HK-2 (cell line): ENCODE measurements around the gene DOCK7.
"Not testable (repeated sequence)": the region's sequence is repeated elsewhere in the genome, so short reads cannot be mapped to it uniquely, and the experiment has no call there.

Experiments
- DNase-seq: peaks from one replicate; pipeline ENCODE4 v3.0.0-alpha.2; 2018; ENCODE audit not compliant: unreplicated experiment

DOCK7 gene

DNA sequence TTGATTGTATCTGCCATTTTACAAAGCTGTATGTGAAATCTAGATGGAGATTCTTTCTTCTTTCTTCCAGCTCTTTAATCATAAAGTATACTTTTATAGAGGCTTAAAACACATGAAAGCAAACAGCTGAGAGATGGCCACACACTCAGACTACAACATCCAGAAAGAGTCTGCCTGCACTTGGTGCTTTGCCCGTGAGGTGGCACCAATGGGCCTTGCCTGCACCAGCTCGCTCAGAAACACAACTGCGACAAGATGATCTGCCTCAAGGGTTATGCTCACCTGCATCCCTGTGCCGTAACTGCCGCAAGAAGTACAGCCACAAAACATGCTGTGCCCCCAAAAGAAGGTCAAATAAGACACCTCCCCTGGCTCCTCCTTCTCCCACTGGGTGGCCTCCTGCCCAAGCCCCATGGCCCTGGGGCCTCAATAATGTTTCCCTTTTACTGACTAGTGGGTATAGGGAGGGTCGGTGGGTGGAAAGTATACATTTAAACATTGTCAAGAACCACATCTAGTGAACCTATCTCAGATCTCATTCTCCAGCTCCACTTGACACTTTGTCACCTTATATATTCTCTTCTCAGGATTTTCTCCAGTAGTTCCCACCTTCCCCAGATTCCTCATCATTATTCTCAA is 157.6 kb downstream of the DOCK7 start:
- DNase-seq, result no peak

DNA sequence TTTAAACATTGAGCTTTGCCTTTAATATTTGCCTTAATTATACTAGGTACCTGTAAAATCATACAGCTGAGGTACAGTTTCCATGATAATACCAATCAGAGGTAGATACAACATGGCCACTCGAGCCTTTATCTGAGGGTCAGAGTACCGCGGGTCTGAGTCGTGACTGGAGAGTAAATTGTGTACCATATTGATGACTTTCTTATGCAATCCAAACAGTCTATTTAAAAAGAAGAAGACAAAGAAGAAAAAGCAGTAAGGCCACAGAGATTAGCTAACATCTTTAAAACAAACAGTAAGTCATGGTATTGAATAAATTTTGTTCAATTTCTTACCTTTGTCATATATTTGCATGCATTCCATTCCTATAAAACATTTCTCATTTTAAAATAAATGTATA is 159.0 kb downstream of the DOCK7 start:
- no peak for DNase-seq

DNA sequence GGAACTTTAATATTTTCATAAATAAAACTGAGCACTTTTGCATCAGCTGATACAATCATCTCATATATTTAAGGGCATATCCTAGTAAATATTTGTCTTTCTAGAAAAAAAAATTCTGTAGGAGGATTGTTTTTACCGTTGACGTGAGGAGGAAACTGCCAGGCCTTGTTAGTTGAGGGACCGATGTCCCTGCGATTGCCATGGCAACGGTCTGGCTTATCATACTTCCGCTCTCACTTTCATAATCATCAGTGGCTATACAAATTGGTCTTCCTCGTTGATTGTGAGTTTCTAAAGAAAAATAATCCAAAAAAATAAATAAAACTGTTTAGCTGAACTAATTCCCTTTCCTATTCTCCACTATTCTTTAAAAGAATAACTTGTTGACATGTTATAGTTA is 160.2 kb downstream of the DOCK7 start:
- DNase-seq, result no peak

DNA sequence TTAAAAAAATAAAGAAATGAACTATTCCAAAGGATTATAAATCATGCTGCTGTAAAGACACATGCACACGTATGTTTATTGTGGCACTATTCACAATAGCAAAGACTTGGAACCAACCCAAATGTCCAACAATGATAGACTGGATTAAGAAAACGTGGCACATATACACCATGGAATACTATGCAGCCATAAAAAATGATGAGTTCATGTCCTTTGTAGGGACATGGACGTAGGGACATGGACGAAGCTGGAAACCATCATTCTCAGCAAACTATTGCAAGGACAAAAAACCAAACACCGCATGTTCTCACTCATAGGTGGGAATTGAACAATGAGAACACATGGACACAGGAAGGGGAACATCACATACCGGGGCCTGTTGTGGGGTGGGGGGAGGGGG is 160.8 kb downstream of the DOCK7 start:
- not testable (repeated sequence) for DNase-seq

DNA sequence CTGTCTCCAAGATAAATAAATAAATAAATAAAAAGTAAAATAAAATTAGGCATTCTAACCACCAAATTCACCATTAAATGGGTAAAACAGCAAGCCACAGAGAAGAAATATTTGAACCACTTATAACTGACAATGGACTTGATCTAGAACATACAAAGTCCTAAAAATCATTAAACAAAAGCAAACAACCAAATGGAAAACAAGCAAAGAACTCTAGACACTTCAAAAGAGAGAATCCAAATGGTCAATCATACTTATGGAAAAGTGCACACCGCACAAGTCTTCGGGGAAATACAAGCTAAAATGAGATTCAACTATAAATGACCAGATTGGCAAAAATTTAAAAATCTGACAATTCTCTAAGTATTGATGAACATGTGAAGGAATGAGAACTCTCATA is 164.3 kb downstream of the DOCK7 start:
- DNase-seq, result no peak

DNA sequence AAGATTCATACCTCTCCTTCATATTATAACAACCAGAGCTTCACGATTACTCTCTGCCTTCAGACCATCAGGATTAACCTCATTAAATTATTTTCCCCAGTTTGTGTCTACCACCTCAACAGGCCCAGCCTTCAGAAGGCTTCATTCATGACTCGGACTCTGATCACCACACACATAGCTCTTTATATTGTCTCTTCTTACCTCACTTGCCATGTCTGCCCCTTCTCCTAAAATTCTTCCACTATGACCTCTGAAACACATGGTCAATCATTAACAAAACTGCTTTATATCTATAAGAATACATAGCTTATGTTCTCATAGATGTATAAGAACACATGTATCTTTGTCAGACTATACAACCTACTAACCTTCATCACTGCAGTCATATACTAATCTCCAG is 171.6 kb downstream of the DOCK7 start:
- no peak for DNase-seq

DNA sequence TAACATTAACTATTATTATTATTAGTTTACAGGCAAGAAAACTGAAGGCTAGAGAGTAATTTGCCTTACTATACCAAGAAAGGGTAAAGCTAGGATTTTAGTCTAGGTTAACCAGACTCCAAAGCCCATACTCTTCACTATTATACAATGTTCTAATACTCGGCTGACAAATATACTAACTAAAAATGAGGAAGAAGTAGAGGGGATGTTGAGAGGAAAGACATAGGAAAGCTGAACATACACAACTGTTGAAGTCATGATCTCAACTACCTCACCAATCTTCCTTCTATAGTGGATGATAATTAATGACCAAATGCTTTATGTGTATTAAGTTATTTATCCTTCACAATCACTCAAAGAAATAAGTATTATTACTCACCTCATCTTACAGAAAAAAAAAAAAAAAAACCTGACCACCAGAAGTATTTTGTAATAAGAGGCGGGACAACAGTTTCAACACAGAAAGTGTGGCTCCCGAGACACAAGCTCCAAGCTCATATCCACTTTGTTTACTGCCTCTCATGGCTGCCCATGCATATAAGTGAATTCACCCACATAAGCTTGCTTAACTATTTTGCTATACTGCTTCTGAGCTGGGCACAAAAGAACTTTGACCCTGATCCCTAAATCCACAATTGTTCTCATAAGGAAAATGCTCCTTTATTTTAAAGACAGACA is 173.3 kb downstream of the DOCK7 start:
- DNase-seq, result no peak

DNA sequence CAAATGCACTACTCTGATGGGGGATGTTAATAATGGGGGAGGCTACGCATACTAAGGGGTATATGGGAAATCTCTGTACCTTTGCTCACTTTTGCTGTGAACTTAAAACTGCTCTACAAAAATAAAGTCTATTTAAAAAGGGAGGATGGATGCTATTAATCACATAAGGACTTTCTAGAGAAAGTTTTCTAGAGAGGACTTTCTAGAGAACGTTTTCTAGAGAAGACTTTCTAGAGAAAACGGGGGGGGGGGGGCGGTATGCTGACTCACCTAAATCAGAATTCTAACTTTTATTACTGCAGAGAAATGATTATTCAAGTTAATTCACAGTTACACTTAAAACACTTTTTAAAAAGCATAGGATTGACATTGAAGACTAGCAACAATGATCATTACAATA is 175.2 kb downstream of the DOCK7 start:
- DNase-seq, result no peak

DNA sequence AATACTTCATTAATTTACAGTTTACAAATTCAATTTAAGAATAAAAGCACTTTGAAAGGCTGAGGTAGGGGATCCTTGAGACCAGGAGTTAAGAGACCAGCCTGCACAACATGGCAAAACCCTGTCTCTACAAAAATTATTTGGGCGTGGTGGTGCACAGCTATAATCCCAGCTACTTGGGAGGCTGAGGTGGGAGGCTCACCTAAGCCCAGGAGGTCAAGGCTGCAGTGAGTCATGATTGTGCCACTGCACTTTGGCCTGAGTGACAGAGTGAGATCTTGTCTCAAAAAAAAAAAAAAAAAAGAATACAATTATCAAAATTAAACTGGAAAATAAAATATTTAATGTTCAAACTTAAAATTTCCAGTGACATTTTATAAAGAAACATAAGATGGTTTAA is 179.2 kb downstream of the DOCK7 start:
- DNase-seq, result no peak

DNA sequence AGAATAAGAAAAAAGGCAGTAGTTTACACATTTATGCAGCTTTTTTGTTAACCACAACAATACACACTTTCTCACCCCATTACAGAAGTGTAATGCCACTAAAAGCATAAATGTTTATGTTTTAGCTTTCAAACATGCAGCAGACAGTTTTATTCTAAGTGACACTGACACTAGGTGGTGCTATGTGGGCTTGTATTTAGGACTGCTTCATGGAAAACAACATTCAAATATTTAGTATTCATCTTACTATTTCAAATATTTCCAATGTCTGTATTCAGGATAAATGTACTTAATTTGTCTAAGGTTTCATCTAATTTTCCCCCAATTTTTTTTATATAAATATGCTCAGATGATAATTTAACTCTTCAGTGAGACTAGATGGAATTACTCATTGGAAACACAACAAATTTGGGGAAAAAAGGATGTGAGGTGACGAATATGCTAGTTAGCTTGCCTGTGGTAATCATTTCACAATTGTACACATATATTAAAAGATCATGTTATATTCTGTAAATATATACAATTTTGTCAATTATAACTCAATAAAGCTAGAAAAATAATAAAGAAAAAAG is 179.9 kb downstream of the DOCK7 start:
- DNase-seq, result no peak

DNA sequence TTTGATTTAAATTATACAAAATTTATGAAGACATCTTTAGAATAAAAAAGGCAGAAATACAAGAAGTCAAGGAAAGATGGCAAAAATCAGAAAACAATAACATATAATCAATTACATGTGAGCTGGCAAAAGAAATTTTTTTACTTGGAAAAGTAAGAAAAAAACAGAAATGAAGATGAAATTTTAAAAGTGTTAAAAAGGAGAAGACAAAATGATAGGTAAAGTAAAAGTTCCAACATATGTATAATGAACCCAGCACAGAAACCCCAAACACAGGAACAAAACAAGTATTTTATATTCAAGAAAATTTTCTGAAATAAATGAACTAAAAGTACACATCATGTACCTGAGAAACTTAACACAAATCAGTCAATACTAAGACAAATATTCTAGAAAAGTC is 188.0 kb downstream of the DOCK7 start:
- DNase-seq, result no peak

DNA sequence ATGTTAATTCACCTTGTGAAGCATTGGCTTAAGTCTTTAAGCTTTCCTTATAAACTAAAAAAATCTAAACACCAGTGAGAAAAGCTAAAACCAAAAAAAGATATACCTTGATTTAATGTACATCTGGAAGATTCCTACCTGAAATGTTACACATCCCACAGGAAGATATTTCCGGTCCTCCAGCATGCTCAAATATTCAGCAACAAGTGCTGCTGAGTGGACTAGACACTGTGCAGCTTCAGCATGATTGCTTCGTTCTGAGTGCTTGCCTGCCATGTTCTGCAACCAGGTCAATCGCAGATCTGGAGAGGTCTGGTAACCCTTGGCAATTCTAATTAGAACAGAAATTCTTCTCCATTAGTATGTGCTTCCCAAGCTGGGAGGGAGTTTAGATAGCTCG is 194.0 kb downstream of the DOCK7 start:
- DNase-seq, result no peak

DNA sequence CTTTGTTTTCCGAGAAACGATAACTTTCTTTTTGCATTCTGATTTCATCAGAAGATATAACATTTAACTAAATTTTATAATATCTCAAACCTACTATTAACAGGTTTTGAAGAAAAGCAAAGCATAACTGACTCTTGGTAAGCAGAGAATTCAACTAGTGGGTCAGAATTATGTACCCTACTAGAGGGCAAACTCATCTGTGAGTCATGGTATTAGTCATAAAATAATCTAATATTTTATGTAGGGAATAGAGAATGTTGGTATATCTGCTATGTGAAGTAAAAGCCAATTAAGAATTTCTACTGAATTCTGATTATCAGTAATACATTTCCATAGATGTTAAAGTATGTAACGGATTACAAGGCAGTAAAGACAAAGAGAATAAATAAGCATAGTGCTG is 194.5 kb downstream of the DOCK7 start:
- DNase-seq, result no peak

DNA sequence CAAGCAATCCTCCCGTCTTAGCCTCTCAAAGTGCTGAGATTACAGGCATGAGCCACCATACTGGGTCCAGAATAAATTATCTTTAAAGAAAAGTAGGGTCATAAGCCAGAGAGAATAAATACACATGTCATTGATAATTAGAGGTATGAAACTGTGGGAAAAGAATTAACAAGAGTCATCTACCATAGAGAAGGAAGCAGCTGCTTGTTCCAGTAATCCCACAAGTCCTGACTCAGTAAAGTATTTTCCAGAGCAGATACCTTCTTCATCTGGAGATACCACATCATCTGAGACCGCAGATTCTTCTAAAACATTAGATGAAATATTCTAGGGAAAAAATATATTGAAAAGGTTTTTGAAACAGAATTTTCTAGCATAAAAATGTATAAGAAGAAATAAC is 195.7 kb downstream of the DOCK7 start:
- DNase-seq, result no peak

DNA sequence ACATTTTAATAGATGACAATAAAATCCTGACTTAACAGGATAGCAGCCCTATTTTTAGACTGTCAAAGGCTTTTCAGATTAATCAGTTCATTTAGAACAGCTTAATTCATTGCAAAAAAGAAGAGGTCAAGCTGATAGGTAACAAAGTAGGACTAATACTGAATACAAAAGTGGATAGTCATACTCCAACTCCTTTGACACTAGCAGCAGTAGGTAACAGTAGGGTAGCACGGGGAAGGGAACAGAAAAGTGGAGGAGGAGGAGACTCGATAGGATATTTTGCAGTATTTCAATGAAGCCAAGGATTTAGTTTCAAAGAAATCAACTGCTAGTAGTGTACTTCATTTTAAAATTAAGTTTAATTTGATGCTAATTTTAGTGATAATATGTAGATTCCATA is 200.2 kb downstream of the DOCK7 start:
- no peak for DNase-seq

DNA sequence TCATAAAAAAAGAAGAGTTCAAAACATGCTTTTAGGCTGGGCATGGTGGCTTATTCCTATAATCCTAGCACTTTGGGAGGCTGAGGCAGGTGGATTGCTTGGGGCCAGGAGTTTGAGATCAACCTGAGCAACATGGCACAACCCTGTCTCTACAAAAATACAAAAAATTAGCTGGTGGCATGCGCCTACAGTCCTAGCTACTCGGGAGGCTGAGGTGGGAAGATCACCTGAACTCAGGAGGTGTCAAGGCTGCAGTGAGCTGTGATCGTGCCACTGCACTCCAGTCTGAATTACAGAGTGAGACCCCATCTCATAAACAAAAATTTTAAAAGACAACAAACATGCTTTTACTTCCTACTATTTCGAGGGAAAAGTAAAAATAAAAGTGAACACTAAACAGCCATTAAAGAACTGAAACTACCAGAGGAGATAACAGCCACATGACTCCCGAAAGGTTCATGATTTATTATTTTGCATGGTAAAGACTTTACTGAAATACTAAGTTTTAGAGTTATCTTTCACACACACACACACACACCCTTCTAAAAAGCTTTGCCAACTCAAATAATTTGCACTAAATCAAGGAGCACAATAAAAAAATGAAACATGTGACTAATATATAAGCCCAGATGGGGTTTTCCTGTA is 203.2 kb downstream of the DOCK7 start:
- DNase-seq, result no peak

DNA sequence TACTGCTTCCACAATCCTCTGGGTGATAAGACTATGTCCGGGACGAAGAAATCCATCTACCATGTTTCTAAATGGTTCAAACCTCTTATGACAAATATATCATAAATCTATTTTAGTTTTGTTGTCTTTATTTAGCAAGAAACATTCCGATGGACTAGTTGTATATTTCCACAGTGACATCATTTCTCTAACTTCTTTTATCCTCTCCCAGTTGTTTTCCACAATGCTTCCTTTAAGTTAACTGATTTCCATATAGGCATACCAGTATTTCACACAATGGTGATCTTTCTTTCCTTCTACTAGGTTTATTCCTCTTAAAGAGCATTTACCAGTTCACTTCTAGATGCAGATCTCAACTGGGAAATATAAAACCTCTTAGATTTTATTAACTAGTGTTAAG is 206.5 kb downstream of the DOCK7 start:
- DNase-seq, result no peak

DNA sequence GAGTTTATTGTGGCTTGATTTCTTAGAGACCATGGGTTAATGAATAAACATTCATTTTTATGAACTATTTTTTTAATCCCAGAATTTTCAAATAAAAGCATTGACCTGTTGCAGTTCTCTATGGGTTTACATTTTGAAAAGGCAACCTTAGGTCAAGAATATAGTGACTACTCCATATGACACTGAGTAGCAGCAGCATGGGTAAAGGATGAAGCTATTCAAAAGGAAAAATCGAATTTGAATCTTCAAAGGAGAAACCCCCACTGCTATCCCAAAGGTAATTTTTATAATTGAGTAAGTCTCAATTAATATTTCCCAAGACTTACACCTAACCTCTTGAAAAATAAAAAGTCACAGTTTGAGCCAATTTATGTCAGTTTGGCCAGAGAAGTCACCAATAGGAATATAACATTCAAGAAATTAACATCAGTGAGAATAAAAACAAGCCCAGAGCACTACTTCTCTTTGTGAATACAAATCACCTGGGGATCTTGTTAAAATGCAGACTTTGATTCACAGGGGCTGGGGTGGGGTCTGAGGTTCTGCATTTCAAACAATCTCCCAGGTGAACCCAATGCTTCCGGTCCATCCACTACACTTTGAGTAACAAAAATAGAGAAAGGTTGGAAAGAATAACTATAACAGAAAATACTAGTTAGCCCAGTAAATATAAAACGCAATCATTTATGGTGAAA is 211.5 kb downstream of the DOCK7 start:
- no peak for DNase-seq

DNA sequence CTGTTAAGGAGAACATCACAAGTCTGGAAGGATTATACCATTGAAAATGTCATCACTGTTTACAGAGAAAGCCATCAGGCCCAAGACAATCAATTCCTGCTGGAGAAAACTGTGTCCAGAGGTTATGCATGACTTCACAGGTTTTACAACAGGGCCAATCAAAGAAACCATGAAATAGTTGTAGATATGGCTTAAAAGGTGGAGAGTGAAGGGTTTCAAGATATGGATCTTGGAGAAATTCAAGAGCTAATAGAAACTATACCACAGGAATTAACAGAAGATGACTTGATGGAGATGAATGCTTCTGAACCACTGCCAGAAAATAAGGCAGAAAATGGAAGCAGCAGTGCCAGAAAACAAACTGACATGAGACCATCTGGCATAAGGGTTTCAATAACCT is 221.1 kb downstream of the DOCK7 start:
- no peak for DNase-seq

DNA sequence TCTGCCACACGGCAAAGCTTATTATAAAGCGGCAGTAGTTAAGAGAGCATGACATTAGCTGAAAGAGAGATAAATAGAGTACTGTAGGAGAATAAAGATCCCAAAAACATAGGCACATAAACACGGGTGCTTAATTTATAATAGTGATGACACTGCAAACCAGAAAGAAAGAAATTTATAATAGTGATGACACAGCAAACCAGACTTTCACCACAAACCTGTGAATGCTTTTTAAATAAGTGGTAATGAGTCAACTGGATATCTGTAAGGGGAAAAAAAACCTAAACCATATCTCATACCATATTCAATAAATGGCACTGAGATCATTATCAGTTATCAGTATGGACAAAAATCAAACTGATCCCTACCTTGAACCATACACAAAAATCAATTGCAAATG is 225.8 kb downstream of the DOCK7 start:
- DNase-seq, result no peak

DNA sequence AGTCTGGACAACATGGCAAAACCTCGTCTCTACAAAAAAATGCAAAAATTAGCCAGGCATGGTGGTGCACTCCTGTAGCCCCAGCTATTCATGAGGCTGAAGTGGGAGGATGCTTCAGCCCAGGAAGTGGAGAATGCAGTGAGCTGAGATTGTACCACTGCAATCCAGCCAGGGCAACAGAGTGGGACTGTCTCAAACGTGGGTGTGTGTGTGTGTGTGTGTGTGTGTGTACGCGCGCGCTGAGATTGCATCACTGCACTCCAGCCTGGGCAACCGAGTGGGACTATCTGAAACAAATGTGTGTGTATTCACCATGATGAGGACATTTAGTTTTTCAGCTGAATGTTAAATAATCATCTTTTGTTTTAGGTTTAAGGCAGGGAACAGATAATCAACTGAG is 230.2 kb downstream of the DOCK7 start:
- DNase-seq, result peak; percentile 5

DNA sequence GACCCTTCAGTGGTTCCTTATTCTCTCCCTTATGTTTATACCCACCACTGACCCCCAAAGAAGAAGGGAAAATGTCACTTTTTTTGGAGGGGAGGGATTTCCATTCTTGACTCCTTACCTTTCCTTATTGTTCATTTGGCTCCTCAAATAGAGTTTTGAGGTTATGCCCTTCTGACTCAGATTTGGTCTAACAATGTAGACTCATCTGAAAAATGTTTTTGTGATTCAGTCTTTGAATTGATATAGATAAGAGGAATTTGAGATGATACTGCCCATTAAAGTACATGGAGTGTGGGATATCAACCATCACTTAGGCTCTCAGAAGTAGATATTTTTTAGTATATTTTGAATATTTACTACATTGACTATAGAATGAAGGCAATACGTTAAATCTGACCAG is 235.2 kb downstream of the DOCK7 start:
- no peak for DNase-seq

DNA sequence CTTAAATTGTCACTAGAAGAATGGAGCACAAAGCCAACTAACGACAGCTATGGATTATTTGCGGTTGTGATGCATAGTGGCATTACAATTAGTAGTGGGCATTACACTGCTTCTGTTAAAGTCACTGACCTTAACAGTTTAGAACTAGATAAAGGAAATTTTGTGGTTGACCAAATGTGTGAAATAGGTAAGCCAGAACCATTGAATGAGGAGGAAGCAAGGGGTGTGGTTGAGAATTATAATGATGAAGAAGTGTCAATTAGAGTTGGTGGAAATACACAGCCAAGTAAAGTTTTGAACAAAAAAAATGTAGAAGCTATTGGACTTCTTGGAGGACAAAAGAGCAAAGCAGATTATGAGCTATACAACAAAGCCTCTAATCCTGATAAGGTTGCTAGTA is 237.9 kb downstream of the DOCK7 start:
- DNase-seq, result no peak
